H1 (cell line): ENCODE results near the gene CMPK2. TPM values are rescaled to one million over a fixed set of nuclear protein-coding genes. Genes with fewer than 3 reads are reported as not detected.

ENCODE experiments used
- TBP ChIP-seq: IDR thresholded peaks from 2 replicates; pipeline ENCODE4 v1.6.1; 2011; ENCODE audit warnings: low read depth, low read length, improper control_type of control experiment
- polyA plus RNA-seq, 7 experiments: library from polyadenylated mRNA; depleted of rRNA in 3 of 7; stranded (reverse) in 5 of 7; unstranded in 2 of 7; fragments of >200 nt in 5 of 7; fragments of 200-250 nt in 2 of 7; gene quantifications; 1 replicate in 5 of 7; 2 replicates in 1 of 7; 4 replicates in 1 of 7; pipeline versions ENCODE4 v1.2.1 to v1.2.3, GENCODE V29; 2011 to 2013; ENCODE audit warnings: missing spikeins in 2 of 7, mixed read lengths in 2 of 7
- total RNA-seq: library from RNA; stranded (reverse); fragmentation: NEBNext Ultra II Directional; extraction: Animal tissue kit (Norgen Biotek cat#: 25700); gene quantifications from 2 replicates; pipeline ENCODE4 v1.2.1, GENCODE V29; 2021

Gene CMPK2
- total and polyA plus RNA-seq, 2 of the 8 experiments (the other 6 are each of a cell fraction or from before 2014, with no cell fraction given): 0.28 to 0.53 TPM

GRCh38 chr2:6876309-6876708 is 10.6 kb upstream of the CMPK2 start (continued):
- TF ChIP-seq TBP: no peak
